ENCODE measurements around the gene RELA.

DNA sequence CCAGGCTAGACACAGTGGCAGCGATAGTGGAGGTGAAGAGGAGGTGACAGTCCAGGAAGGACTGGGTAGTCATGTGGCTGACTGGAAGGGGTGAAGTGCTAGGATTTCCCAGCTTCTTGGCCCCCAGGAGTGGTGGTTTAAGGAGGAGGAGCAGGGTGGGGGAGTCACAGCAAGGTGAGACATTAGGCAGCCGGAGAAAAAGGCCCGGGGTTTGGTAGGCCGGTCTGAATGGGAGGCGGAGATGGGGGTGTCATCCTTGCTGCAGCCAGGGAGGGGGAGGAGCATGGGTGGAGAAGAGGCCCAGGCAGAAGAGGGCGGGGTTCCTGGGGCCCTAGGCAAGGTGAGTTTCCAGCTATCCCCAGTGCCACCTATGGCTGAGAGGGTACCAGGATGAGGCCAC lies 18.7 kb downstream of the RELA start:
- TF ChIP-seq, protein P1, sequence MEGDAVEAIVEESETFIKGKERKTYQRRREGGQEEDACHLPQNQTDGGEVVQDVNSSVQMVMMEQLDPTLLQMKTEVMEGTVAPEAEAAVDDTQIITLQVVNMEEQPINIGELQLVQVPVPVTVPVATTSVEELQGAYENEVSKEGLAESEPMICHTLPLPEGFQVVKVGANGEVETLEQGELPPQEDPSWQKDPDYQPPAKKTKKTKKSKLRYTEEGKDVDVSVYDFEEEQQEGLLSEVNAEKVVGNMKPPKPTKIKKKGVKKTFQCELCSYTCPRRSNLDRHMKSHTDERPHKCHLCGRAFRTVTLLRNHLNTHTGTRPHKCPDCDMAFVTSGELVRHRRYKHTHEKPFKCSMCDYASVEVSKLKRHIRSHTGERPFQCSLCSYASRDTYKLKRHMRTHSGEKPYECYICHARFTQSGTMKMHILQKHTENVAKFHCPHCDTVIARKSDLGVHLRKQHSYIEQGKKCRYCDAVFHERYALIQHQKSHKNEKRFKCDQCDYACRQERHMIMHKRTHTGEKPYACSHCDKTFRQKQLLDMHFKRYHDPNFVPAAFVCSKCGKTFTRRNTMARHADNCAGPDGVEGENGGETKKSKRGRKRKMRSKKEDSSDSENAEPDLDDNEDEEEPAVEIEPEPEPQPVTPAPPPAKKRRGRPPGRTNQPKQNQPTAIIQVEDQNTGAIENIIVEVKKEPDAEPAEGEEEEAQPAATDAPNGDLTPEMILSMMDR (IDR thresholded peaks at IDR 0.05; ENCODE audit: extremely low read depth in 1 of 2, insufficient read depth in 1 of 2, low read depth in 1 of 2, low read length in 2 of 2) = no peak
- TF ChIP-seq POLR2AphosphoS5 (IDR thresholded peaks at IDR 0.05; ENCODE audit: insufficient read depth, low read depth, low read length) = no peak
- no peak for TF ChIP-seq EZH2 (IDR thresholded peaks at IDR 0.05; ENCODE audit: borderline replicate concordance, low read depth, low read length, severe bottlenecking)
- TF ChIP-seq, protein P2, sequence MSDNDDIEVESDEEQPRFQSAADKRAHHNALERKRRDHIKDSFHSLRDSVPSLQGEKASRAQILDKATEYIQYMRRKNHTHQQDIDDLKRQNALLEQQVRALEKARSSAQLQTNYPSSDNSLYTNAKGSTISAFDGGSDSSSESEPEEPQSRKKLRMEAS (IDR thresholded peaks at IDR 0.05; ENCODE audit: insufficient read depth, insufficient read length) = no peak
- no peak for TF ChIP-seq POLR2A (IDR thresholded peaks at IDR 0.05; ENCODE audit: low read depth, low read length)
- no peak for TF ChIP-seq JUN (IDR thresholded peaks at IDR 0.05; ENCODE audit: borderline replicate concordance, insufficient read depth, insufficient read length, low read depth)
- no peak for TF ChIP-seq MYC (IDR thresholded peaks at IDR 0.05; ENCODE audit: low read depth, low read length)
- no peak for TF ChIP-seq GATA2 (IDR thresholded peaks at IDR 0.05; ENCODE audit: insufficient read depth, insufficient read length, low read depth, low read length)

Measured in endothelial cell of umbilical vein (primary cell).